Astrocyte of the cerebellum (primary cell): Measurements from ENCODE around the gene GPR34.

Source experiments
- DNase-seq: peaks from one replicate; pipeline ENCODE4 v3.0.0-alpha.2; 2011; ENCODE audit warnings: low read depth
- H3K4me3 ChIP-seq: 2 replicates; pipeline ENCODE4 v1.5.1; 2011; ENCODE audit warnings: mild to moderate bottlenecking, low read depth, low read length, moderate library complexity
- in situ Hi-C: cut with HindIII; loops from 2 replicates; pipeline ENCODE4 v1.10.0; 2017; ENCODE audit warnings: low sequenced_read_pairs
- TF ChIP-seq, protein P1 (sequence below): IDR thresholded peaks from 2 replicates; pipeline ENCODE4 v1.5.1; 2012; ENCODE audit warnings: low read length, low read depth, moderate library complexity, mild to moderate bottlenecking; ENCODE audit errors: missing control alignments

Gene GPR34

DNA sequence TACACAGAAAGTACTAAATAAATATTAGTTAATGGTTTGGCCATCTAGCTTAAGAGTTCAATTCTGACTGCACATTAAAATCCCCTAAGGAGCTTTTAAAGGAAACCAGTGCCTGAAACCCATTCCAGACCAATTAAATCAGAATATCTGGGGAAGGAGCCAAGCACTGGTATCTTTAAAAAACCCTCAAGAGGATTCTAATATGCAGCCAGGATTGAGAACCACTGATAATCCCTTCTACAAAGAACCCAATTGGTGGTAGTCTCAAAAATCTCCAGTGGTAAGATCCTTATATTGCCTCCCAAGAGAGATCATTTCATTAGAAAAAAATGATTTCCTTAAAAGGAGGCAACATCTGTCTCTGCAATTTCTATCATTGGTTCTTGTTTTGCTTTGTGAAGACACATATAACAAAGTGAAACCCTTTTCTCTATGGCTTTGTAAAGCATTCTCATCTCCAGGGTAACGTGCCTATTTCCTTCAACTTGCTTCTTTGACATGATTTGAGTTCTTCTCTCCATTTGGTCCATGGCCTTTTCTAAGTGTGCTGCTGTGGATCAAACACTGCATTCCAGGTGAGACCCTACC lies 3.5 kb downstream of the GPR34 start:
- TF ChIP-seq, protein P1, sequence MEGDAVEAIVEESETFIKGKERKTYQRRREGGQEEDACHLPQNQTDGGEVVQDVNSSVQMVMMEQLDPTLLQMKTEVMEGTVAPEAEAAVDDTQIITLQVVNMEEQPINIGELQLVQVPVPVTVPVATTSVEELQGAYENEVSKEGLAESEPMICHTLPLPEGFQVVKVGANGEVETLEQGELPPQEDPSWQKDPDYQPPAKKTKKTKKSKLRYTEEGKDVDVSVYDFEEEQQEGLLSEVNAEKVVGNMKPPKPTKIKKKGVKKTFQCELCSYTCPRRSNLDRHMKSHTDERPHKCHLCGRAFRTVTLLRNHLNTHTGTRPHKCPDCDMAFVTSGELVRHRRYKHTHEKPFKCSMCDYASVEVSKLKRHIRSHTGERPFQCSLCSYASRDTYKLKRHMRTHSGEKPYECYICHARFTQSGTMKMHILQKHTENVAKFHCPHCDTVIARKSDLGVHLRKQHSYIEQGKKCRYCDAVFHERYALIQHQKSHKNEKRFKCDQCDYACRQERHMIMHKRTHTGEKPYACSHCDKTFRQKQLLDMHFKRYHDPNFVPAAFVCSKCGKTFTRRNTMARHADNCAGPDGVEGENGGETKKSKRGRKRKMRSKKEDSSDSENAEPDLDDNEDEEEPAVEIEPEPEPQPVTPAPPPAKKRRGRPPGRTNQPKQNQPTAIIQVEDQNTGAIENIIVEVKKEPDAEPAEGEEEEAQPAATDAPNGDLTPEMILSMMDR: no peak
- H3K4me3 ChIP-seq: no peak overlapping the region
- in situ Hi-C loops: no loop called here
- no peak for DNase-seq

DNA sequence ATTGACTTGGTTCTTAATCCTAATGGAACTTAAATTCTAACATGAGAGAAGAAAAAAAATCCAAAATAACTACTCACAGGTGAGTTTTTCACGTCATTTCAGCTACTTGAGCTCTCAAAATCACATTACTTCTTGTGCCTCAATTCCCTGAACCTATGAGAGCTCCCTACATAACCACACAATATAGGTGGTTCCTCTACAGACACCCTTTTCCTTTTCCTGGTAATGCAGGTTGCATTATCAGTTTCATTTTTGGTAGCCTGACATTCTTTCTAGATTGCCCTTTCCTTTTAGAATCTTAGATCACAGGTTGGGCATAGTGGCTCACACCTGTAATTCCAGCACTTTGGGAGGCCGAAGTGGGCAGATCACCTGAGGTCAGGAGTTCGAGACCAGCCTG lies 4.3 kb downstream of the GPR34 start:
- TF ChIP-seq, protein P1: no peak
- no peak overlapping the region for H3K4me3 ChIP-seq
- in situ Hi-C loops: no loop called here
- DNase-seq: no peak

DNA sequence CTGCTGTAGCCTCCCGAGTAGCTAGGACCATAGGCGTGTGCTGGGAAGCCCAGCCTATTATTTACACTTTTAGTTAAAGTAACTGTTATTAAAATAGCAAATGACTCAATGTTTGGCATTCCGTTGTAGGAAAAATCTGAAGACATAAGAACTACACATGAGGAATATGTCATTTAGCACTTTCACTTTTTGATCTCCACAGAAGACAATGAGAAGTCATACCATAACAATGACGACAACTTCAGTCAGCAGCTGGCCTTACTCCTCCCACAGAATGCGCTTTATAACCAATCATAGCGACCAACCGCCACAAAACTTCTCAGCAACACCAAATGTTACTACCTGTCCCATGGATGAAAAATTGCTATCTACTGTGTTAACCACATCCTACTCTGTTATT lies 6.7 kb downstream of the GPR34 start:
- in situ Hi-C loops: no loop called here
- H3K4me3 ChIP-seq: no peak overlapping the region
- TF ChIP-seq, protein P1: no peak
- DNase-seq: no peak

DNA sequence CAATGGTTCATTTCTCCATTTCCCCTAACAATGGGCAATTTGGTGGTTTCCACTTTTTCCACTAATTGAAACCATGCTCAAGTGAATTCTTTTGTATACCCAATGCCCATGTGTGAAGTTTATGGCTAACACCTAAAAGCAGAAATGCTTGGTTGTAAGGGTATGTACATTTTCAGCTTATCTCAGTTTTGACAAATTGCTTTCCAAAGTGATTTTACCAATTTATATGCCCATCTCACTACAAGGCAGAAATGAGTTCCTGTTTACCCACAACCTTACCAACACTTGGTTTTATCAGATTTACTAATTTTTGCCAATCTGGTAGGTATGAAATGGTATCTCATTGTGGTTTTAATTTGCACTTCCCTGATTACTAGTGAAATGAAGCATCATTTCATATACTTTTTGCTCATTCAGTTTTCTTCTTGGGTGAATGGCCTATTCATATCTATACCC lies 14.8 kb downstream of the GPR34 start:
- TF ChIP-seq, protein P1: no peak
- no peak overlapping the region for H3K4me3 ChIP-seq
- no peak for DNase-seq
- in situ Hi-C loops: no loop called here

DNA sequence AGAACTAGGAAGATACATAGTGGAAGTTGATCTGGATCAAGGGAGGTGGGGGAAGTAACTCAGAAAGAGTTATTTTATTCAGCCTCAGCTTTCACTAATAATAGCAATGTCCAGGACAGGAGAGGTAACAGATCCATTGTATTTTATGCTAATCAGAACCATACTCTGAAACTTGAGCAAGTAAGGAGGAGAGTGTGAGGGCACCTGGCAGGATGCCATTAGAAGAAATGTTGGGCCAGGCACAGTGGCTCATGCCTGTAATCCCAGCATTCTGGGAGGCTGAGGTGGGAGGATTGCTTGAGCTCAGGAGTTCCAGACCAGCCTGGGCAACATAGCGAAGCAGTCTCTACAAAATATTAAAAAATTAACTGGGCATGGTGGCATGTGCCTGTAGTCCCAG lies 16.3 kb downstream of the GPR34 start:
- TF ChIP-seq, protein P1: no peak
- in situ Hi-C loops: no loop called here
- no peak overlapping the region for H3K4me3 ChIP-seq
- DNase-seq: no peak

DNA sequence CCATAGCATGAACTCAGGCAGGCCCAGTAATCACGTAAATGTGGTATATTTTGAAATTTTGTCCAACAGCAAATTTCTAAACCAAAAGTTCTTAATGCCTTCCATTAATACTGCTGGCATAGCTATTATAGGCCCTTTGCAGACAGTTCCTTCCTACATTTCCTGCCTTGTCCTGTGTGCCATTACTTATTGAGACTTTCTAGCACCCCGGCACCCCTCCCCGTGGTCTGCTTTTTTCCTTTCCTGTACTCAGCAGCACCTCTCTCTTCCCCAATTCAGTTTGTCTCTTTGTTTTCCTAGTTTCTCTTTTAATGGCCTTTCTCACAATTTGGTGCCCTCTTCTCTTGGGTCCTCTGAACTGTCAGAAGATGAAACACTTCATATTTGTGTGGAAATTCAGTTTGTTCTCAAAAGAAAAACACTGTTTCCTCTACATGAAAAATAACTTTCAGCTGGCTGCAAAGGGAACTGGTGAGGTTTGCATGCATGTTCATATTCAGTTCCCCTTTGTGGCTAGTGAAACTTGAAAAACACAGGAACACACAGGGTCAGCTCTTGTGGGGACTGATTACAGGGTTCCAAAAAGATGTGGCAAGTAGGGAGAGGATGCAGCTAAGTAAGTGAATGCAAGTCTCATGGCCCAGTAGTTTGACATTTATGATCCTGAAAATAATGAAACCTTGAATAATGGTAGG lies 17.1 kb downstream of the GPR34 start:
- no peak for DNase-seq
- in situ Hi-C loops: no loop called here
- TF ChIP-seq, protein P1: no peak
- no peak overlapping the region for H3K4me3 ChIP-seq
